HG03135 (cell line): ENCODE data around the gene GLMP.

ENCODE experiments used
- ATAC-seq: cut with Tn5 transposase; IDR thresholded peaks from one replicate; pipeline ENCODE4 v1.9.1; 2021; ENCODE audit warnings: mild to moderate bottlenecking, moderate library complexity; ENCODE audit not compliant: unreplicated experiment

Gene GLMP

GRCh38 chr1:156286061-156286460 is 9.4 kb downstream of the GLMP start:
- no peak for ATAC-seq

GRCh38 chr1:156285437-156285836 is 10.0 kb downstream of the GLMP start:
- ATAC-seq, result no peak

GRCh38 chr1:156284757-156285156 is 10.7 kb downstream of the GLMP start:
- ATAC-seq, result no peak

GRCh38 chr1:156284112-156284511 is 11.4 kb downstream of the GLMP start, which contains the start of gene TMEM79:
TMEM79 (plus strand) TSS chr1:156284325; CDS start chr1:156285227, 902 bp downstream.
- ATAC-seq, result no peak

GRCh38 chr1:156283521-156283920 is 12.0 kb downstream of the GLMP start:
- no peak for ATAC-seq

- peak; percentile 76 for ATAC-seq
Measured at GRCh38 chr1:156282479-156283222, 12.8 kb downstream of the GLMP start, which contains the start of gene SMG5. SMG5 (minus strand) TSS chr1:156282825; CDS start chr1:156282680, 145 bp downstream.

- no peak for ATAC-seq
Measured at GRCh38 chr1:156281693-156282478, 13.6 kb downstream of the GLMP start.

GRCh38 chr1:156281281-156281680 is 14.2 kb downstream of the GLMP start:
- ATAC-seq, result peak; percentile 40

GRCh38 chr1:156279837-156280236 is 15.6 kb downstream of the GLMP start:
- no peak for ATAC-seq

- no peak for ATAC-seq
Measured at GRCh38 chr1:156276966-156277381, 18.5 kb downstream of the GLMP start.

GRCh38 chr1:156276532-156276931 is 18.9 kb downstream of the GLMP start:
- ATAC-seq, result no peak

GRCh38 chr1:156270314-156270713 is 25.2 kb downstream of the GLMP start:
- ATAC-seq, result no peak

- no peak for ATAC-seq
Measured at GRCh38 chr1:156268336-156268735, 27.1 kb downstream of the GLMP start.

- no peak for ATAC-seq
Measured at GRCh38 chr1:156266051-156266450, 29.4 kb downstream of the GLMP start.

- no peak for ATAC-seq
Measured at GRCh38 chr1:156263288-156263655, 32.2 kb downstream of the GLMP start.

GRCh38 chr1:156262461-156263287 is 32.8 kb downstream of the GLMP start:
- ATAC-seq, result no peak

GRCh38 chr1:156260896-156261295 is 34.6 kb downstream of the GLMP start:
- no peak for ATAC-seq

- ATAC-seq, result no peak
Measured at GRCh38 chr1:156259805-156260204, 35.7 kb downstream of the GLMP start.

GRCh38 chr1:156258859-156259258 is 36.6 kb downstream of the GLMP start:
- no peak for ATAC-seq

- no peak for ATAC-seq
Measured at GRCh38 chr1:156257711-156258110, 37.8 kb downstream of the GLMP start.

- ATAC-seq, result no peak
Measured at GRCh38 chr1:156253634-156254033, 41.8 kb downstream of the GLMP start.
